Measurements from ENCODE around the gene GNB1L.
"Not testable (repeated sequence)": the region's sequence is repeated elsewhere in the genome, so short reads cannot be mapped to it uniquely, and the experiment has no call there.

The GNB1L gene

GRCh38 chr22:19888131-19888746, 33.6 kb upstream of the GNB1L start:
- no peak for DNase-seq

DNA sequence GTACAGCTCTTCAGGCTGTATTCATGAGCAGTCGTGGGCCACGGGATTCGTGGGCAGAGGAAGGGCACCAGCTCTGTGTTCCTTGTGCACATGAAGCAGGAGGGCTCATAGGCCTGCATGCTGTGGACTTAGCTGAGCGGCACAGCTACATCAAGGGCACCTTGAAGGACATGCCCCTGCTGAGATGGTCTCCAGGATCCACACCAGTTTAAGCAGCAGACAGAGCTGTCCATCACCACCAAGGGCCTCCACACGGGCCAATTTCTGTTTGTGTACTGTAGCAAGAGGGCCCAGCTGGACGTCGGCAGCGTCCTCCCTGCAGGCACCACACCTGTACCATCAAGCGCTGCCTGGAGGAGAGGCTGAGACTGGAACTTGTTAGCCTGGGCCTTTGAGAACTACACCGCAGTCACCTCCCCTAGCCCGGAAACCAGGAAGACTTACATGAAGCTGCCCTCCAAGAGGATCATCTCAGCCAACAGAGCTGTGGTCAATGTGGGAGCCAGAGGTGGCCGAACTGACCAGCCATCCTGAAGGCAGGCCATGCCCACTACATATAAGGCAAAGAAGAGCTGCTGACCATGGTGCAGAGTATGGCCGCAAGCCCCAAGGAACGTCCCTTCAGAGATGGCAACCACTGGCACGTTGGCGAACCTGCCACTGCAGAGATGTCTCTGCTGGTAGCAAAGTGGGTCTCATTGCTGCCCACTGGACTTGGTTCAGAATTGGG, 32.7 kb upstream of the GNB1L start:
- DNase-seq: no peak

GRCh38 chr22:19886605-19887255, 32.1 kb upstream of the GNB1L start:
- DNase-seq: peak; percentile 82

GRCh38 chr22:19885841-19886592, 31.3 kb upstream of the GNB1L start:
- no peak for DNase-seq

- no peak for DNase-seq
Observed at GRCh38 chr22:19884954-19885751, 30.5 kb upstream of the GNB1L start.

DNA sequence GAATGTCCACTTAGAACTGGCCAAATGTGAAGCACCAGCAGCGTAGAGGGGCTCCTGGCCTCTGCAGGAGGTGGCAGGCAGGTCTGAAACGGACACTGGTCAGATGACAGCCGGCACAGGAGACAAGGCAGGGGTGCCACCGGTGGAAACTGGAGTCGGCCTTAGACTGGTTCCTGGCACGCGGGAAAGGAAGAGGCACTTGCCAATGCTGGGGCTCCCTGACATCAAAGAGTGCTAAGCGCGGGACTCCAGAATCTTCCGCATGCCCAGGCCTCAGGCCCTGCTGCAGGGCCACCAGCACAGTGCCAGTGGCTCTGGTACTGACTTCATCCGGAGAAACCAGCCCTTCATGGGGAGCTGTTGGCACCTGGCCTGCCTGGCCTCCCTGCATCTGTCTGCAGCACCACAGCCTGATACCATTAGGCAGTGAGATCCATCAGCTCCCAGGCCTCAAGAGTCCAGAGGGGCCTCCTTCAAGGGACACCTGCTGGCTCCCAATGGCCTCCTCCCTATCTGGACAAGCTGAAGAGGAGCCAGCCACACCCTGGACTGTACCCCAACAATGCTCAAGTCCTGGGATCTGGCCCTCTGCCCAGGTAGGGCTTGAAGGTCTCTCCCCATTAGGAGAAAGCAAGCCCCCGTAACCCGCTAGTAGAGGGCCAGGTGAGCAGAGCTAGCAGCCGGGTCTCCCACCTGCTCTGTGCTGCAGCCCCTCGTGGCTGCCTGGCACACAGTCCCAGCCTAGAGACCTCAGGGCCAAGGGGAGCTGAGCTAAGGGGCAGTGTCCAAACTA, 29.7 kb upstream of the GNB1L start:
- no peak for DNase-seq

GRCh38 chr22:19883446-19883845, 28.8 kb upstream of the GNB1L start:
- DNase-seq: not testable (repeated sequence)

- DNase-seq: no peak
Observed at GRCh38 chr22:19882446-19883381, 28.0 kb upstream of the GNB1L start.

DNA sequence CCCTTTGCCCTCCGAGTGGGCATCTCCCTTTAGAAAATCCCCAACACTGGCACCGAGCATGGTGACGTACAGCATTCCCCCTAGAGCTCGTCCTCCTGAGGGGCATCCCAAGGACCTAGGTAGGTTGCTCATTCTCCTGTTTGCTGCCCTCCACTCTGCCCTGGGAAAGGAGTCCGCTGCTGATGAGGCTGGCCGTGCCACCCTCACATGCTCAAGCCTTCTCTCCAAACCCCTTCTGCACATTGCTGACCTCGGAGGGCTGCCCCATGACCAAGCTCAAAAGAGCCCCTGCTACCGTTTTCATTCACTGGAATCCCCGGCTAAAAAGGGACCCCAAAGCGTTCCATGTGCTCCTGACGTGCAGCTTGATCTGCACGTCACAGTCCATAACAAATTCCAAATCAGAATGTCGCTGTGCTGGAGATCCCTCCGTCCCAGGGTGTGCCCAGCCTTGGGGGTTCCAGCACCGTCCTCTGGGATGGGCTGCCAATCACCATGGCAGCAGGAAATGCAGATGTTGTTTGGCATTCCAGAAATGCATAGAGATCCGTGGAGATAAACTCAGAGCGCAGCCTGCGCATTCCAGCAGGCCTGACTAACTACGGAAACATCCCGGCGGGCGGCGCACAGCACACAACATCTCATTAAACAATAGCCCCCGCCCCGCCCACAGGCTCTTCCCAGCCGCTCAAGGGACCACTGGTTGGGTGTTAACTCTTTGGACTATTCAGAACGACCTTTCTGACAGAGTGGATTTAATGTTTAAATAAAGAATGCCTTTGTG, 26.3 kb upstream of the GNB1L start:
- peak; percentile 96 for DNase-seq

- DNase-seq: no peak
Observed at GRCh38 chr22:19879992-19880785, 25.5 kb upstream of the GNB1L start.

- DNase-seq: no peak
Observed at GRCh38 chr22:19879643-19879991, 24.9 kb upstream of the GNB1L start.

DNA sequence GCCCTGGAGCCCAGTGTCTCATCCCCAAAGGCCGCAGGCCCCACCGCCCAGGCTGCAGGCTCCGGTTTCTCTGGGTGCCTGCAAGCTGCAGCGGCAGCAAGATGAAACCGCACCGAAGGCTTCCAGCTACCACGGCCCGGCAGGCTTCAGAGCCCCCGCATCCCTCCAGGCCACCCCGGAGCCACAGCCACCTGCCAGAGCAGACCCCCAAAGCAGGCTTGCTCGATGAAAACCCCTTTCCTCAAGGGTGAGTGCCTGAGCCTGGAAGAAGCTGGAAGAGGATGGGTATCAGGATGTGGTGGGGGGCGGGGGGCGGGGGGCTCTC, 24.5 kb upstream of the GNB1L start:
- no peak for DNase-seq

DNA sequence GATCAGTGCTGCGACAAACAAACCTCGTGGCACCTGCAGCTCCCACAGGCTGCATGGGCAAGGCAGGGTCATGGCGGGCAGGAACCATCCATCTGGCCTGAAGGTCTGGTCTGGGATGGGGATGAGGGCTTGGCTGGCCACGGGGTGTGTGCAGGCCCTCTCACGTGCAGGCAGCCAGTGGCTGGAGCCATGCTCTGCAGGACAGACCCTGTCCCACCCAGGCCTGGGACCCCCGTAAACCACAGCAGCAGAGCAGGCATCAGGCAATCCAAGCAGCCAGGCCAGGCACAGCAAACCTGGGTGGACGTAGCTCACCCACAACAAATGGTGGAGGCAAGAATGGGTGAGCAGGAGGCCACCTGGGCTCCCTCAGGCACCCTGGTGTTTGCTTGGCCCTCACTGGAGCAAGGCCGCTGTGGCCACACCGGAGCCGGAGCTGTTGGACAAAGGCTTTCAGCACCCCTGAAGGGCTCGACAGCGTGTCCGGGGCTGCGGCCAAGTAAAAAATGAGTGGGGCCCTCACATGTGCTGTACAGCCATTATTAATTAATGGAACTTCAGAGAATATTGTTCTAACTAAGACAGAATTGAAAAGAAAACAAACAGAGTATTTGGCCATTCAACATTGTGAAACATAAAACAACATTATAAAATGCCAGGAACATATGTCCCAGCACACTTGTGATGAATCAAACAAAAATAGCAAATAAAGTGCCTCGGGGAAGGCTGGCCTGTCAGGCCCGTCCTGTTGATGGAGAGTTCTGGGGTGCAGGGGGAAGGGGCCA, 24.0 kb upstream of the GNB1L start:
- no peak for DNase-seq

DNA sequence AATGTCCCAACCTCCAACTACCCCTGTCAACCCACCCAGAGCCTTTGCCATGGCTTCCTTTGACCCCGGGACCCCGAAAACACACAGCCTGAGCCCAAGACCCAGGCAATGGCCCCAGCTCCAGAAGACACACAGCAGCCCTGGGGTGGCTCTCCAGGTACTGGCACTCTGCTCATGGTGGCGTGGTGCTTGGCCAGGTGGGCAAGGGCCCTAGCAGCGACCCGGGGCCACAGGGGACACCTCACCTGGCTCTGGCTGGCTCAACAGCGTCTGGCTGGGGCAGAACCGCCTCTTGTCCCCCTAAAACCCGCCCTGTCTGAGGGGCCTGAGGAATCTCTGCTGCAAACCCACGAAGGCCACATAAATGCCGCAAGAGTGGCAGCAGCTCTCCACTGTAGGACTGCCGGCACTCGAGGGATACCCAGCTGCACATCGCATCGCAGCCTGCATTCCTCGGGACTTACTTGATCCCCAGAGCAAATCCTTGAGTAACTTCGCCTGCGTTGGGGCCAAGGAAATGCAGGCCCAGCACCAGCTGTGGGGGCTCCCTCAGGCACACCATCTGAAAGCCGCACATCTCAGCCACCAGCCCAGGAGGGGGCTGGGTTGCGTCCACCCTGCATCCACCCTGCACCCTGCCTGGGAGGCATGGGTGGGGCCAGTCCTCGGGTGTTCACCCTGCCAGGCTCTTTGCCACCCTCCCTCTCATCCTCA, 23.1 kb upstream of the GNB1L start:
- DNase-seq: peak; percentile 66

DNA sequence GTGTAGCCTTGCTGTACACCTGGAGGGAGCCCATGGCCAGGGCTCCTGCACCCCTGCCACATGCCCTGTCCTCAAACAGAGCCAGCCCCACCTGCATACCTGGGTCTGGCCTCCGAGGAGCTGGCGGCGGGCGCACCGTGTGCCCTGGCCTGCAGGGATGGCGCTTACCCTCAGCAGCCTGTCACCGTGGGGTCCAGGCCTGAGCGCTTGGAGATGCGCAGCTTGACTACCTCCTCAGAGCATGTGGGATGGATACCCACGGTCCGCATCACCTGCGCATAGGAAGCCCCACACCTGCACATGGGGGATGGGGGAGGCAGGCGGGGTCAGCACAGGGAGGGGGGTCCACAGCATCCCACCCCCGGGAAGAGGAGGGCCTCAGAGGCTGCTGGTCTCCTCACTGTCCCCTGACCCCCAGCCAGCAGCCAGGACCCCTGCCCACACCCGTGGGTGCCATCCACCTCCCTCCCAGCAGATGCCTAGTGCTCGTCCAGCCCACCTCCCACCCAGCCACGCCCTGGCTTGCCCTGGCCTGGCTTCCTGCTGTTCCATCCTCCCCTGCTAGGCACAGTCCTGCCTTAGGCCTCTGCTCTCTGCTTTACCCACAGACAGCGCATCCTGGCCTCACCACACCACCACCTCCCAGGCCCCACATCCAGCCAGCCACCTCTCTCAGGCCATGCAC, 22.4 kb upstream of the GNB1L start:
- no peak for DNase-seq

DNA sequence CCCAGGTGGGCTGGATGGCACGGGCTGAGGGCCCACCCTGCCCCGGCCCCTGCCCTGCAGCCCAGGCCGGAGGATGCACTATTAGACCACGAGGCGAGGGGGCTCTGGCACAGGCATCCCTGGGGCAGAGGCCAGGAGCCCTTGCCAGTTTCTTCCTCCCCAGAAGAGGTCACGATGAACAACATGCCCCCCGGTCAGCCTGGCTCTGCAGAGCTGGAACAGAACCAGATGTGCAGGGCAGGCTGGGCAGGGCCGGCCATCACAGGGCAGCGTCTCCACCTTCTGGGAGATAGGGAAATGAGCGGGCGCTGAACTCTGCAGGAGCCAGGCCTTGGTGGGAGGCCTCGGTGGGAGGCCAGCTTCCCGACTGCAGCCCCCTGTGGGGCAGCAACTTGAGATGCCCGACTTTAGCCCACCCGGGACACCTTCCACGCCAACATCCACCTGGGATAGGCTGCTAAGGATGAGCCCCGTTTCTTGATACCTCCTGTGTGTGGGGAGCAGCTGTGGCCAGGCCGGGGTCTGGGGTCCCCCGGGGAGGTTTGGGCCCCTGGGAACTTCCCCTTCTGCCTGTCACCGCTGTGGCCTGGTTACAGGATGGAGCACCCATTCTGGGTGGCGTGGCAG, 21.8 kb upstream of the GNB1L start:
- DNase-seq: no peak

Data from HCEC 1CT (cell line).